Adrenal gland (tissue), 12 donors: ENCODE data around the gene IFNGR1. TPM values are rescaled to one million over a fixed set of nuclear protein-coding genes. Genes with fewer than 3 reads are reported as not detected.

Experiments used
- DNase-seq, 7 donors: peaks; one replicate each; pipeline ENCODE4 v3.0.0-alpha.2; 2019 to 2020
- H3K27ac ChIP-seq, 5 donors: fragments of 200-600 bp; sonication (generic) in 4 of 5; 1 replicate in 3 of 5; 2 replicates in 2 of 5; pipeline versions ENCODE4 v1.5.1 to v1.8.0; 2016 to 2020; ENCODE audit warnings: mild to moderate bottlenecking in 1 of 5
- H3K27me3 ChIP-seq: fragments of 200-600 bp; 2 replicates; pipeline ENCODE4 v1.8.0; 2021
- H3K36me3 ChIP-seq, 2 donors: fragments of 200-600 bp; replicated peaks in 1 of 2; 1 replicate in 1 of 2; 2 replicates in 1 of 2; pipeline versions ENCODE4 v1.5.1 to v1.8.0; 2018 to 2022
- H3K4me1 ChIP-seq, 2 donors: fragments of 200-600 bp; replicated peaks in 1 of 2; 1 replicate in 1 of 2; 2 replicates in 1 of 2; pipeline versions ENCODE4 v1.5.1 to v1.8.0; 2018 to 2021
- H3K4me3 ChIP-seq, 4 donors: fragments of 200-600 bp; sonication (generic) in 3 of 4; one replicate each; pipeline ENCODE4 v1.5.1; 2016 to 2018
- H3K9me3 ChIP-seq, 3 donors: fragments of 200-600 bp; sonication (generic) in 1 of 3; replicated peaks in 1 of 3; 1 replicate in 2 of 3; 2 replicates in 1 of 3; pipeline versions ENCODE4 v1.5.1 to v1.8.0; 2016 to 2021
- POLR2A ChIP-seq, 2 donors: fragments of 450-650 bp; IDR thresholded peaks; one replicate each; pipeline ENCODE4 v1.6.1; 2017; ENCODE audit warnings: antibody characterized with exemption in 2 of 2, mild to moderate bottlenecking in 2 of 2, moderate library complexity in 1 of 2
- WGBS, 4 donors: extraction: QIAGEN DNeasy Blood & Tissue Kit in 2 of 4; methylation state at CpG; one replicate each; pipeline versions ENCODE4 v1.1.5 to v1.1.7; 2013 to 2017; 5-methylcytosine and 5-hydroxymethylcytosine counted together
- intact Hi-C, 2 donors: fragments of 100-400 bp; cut with DNase I; formaldehyde crosslinking; loops; one replicate each; pipeline versions ENCODE4 v1.14.1 to v1.15.0; 2022 to 2023
- polyA plus RNA-seq, 3 donors: library from polyadenylated mRNA; stranded (reverse); fragments of 200-250 nt in 2 of 3; fragments of 350-450 nt in 1 of 3; fragmentation: Illumina TruSeq in 1 of 3; extraction: RNeasy Lipid Tissue Mini Kit (QIAGEN cat#74804) in 1 of 3; gene quantifications; one replicate each; pipeline ENCODE4 v1.2.3, GENCODE V29; 2013 to 2014
- total RNA-seq, 9 donors: library from RNA; depleted of rRNA in 4 of 9; stranded (reverse); fragments of >200 nt in 4 of 9; fragments of 120-200 nt in 1 of 9; fragmentation: NEBNext Ultra II Directional in 1 of 9; extraction: Animal tissue kit (Norgen Biotek cat#: 25700) in 1 of 9; gene quantifications; one replicate each; pipeline versions ENCODE4 v1.1.0 to v1.2.4, GENCODE V29; 2013 to 2023
- TF ChIP-seq, protein P1 (sequence below), 6 experiments: fragments of 450-650 bp in 4 of 6; fragments of 200-600 bp in 2 of 6; sonication (generic) in 1 of 6; IDR thresholded peaks; 1 replicate in 5 of 6; 2 replicates in 1 of 6; pipeline versions ENCODE4 v1.5.1 to v1.8.0; 2016 to 2021; ENCODE audit warnings: antibody characterized with exemption in 6 of 6, mild to moderate bottlenecking in 2 of 6, moderate library complexity in 1 of 6
- donor health status: healthy with polysubstance abuse.
- donor health status: Bipolar disorder and iron deficiency.
- donor health status: DM: yes; HTN: yes; CAD: no.
- donor health status: DM: no; HTN: no; CAD: no.
- donor health status: DM: no; HTN: no; CAD: no.
- donor health status: DM: yes; HTN: yes; CAD: no.

Gene IFNGR1
- total and polyA plus RNA-seq, 12 donors = 55.5 to 110 (median 69.9) TPM

DNA sequence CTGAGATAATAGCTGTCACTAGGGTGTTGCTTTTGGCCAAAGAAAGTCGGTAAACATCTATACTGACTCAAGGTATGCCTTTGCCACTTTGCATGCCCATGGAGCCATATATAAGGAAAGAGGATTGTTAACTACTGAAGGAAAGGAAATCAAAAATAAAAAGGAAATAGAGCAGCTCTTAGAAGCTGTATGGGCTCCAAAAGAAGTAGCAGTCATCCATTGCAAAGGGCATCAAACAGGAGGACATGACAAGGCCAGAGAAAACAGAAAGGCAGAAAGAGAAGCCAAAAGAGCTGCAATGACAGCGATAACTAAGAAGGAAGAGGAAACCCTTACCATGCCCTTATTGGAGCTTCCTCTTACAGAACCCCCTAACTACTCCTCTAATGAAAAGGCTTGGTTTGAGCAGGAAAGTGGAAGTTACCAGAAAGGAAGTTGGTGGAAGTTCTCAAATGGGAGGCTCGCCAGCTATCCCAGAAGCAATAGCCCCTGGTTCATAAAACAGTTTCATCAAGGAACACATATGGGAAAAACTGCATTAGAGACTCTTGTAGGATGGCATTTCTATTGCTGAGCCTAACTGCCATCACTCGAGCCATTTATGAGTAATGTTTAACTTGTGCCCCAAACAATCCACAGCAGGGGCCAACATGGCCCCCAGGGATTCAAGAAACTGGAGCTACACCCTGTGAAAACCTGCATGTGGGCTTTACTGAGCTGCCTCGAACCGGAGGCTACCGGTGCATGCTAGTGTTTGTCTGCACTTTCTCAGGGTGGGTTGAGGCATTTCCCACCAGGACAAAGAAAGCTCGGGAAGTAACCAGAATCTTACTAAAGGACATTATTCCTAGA, 52.7 kb downstream of the IFNGR1 start:
- H3K36me3 ChIP-seq = no peaks in the 10 kb centered on the region
- WGBS, 4 donors = 71 to 82% (median 76%) methylated on average over 5 to 8 of the region's 8 CpGs
- H3K4me1 ChIP-seq = no peaks in the 10 kb centered on the region
- H3K27me3 ChIP-seq = no peaks in the 10 kb centered on the region
- intact Hi-C loops = no loop called here
- TF ChIP-seq POLR2A (IDR thresholded peaks at IDR 0.05) = no peak
- TF ChIP-seq, protein P1, sequence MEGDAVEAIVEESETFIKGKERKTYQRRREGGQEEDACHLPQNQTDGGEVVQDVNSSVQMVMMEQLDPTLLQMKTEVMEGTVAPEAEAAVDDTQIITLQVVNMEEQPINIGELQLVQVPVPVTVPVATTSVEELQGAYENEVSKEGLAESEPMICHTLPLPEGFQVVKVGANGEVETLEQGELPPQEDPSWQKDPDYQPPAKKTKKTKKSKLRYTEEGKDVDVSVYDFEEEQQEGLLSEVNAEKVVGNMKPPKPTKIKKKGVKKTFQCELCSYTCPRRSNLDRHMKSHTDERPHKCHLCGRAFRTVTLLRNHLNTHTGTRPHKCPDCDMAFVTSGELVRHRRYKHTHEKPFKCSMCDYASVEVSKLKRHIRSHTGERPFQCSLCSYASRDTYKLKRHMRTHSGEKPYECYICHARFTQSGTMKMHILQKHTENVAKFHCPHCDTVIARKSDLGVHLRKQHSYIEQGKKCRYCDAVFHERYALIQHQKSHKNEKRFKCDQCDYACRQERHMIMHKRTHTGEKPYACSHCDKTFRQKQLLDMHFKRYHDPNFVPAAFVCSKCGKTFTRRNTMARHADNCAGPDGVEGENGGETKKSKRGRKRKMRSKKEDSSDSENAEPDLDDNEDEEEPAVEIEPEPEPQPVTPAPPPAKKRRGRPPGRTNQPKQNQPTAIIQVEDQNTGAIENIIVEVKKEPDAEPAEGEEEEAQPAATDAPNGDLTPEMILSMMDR (IDR thresholded peaks at IDR 0.05) = no peak
- H3K27ac ChIP-seq = no peak overlapping the region
- DNase-seq = peak in 1 of 7 donors; percentile 12
- H3K4me3 ChIP-seq = no peak overlapping the region
- no peaks in the 10 kb centered on the region for H3K9me3 ChIP-seq

DNA sequence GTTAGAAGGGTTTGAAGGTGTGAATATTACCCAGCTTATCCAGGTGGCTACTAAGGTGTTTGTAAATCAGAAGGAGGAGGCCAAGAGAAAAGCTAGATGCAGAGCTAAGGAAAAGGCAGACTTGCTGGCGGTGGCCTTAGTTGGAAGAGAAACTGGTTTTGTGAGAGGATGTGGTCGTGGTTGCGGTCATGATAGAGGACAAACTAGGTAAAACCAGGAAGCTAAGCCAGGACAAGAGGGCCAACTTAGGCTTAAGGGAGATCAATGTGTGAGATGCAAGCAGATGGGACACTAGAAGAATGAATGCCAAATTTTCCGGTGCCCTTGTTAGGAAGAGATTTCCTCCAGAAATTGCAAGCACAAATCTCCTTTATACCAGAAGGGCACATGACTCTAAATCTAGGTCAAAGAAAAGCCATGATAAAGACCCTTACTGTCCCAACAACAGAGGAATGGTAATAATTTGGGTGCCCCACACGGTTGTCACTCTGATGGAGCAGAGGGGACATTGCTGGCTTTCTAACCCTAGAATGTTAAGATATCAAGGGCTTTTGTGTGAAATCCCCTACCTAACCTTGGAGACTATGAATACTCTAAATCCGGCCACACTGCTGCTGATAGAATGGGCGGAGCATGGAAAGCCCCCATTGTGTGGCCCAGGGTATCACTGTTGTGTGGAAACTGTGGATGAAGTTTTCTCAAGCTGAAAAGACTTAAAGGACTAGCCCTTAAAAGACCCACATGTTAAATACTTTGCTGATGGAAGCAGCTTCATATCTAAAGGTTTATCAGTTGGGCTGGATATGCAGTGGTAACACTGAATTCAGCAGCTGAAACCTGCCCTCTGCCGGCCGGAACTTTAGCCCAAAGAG, 53.6 kb downstream of the IFNGR1 start:
- TF ChIP-seq, protein P1 (IDR thresholded peaks at IDR 0.05) = peak in 4 of 6 experiments; percentile 30 to 39 (median 33)
- TF ChIP-seq POLR2A (IDR thresholded peaks at IDR 0.05) = no peak
- Histone ChIP-seq H3K27me3 (no peaks in the 10 kb centered on the region), H3K4me3 (no peak overlapping the region), H3K36me3 (no peaks in the 10 kb centered on the region), H3K27ac (no peak overlapping the region), H3K9me3 (no peaks in the 10 kb centered on the region), H3K4me1 (no peaks in the 10 kb centered on the region)
- intact Hi-C loops = no loop called here
- WGBS, 4 donors = 74 to 83% (median 78%) methylated on average over 9 of the region's 9 CpGs
- peak in 5 of 7 donors; percentile 19 to 69 (median 33) for DNase-seq

DNA sequence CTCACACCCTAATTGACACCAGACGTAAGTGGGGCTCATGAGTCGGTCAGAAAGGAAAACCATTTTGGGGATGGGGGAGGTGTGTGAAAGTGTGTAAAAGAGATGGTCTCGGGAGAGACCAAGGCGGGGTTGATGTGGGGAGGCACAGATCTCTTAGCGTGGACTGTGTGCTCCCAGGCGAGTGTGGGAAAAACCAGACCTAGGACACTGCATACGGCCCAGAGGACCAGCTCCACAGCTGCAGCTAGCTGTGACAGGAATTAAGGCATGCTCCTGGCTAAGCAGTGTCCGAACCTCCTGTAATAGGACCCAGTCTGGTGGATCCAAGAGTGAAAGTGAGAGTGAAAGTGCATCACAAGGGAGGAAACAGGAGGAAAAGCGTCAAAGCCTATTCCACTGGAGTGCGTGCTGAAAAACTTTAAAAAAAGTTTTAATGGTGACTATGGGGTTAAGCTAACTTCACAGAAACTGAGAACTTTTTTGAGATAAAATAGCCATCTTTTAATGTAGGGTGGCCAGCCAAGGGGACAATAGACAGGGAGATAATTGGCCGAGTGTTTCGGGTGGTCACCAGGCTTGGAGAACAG, 55.4 kb downstream of the IFNGR1 start:
- no peaks in the 10 kb centered on the region for H3K36me3 ChIP-seq
- TF ChIP-seq POLR2A (IDR thresholded peaks at IDR 0.05) = no peak
- DNase-seq = no peak
- no peaks in the 10 kb centered on the region for H3K4me1 ChIP-seq
- no peak overlapping the region for H3K4me3 ChIP-seq
- no peaks in the 10 kb centered on the region for H3K27me3 ChIP-seq
- intact Hi-C loops = no loop called here
- 72 to 93% (median 88%) methylated on average over 12 of the region's 12 CpGs for whole genome bisulfite sequencing, 4 donors
- no peak overlapping the region for H3K27ac ChIP-seq
- H3K9me3 ChIP-seq = no peaks in the 10 kb centered on the region

DNA sequence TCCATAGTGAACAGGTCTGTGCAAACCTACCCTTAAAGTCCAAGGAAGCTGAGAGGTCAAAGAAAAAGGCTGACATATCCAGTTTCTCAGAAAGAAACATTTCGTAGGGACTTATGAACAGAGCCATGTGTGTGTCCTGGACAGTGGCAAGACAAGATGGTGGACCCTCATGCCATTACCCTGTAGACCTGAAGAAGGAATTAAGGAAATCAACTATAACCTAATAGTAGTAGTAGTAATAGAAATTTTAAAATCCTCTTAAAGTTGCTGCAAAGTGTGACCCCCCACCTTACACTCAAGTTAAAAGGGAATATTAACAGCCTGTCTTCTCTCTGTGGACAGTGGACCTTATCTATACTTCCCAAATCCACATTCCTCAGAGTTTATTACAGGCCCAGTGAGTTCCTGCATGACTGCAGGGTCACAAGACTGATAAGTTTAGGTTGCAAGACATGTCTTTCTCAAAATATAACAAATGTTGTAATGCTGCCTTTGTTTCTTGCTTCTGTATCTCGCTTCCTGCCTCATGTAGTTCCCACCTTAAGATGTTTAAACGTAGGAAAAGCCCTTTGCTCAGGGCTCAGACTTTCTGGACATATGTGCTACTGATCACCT, 56.4 kb downstream of the IFNGR1 start:
- 62 to 78% (median 64%) methylated on average over 3 of the region's 3 CpGs for WGBS, 4 donors
- no peak overlapping the region for H3K4me3 ChIP-seq
- no peaks in the 10 kb centered on the region for H3K27me3 ChIP-seq
- DNase-seq = no peak
- no peaks in the 10 kb centered on the region for H3K9me3 ChIP-seq
- no peak overlapping the region for H3K27ac ChIP-seq
- H3K4me1 ChIP-seq = no peaks in the 10 kb centered on the region
- intact Hi-C loops = no loop called here
- TF ChIP-seq POLR2A (IDR thresholded peaks at IDR 0.05) = no peak
- TF ChIP-seq, protein P1 (IDR thresholded peaks at IDR 0.05) = no peak
- no peaks in the 10 kb centered on the region for H3K36me3 ChIP-seq
